RCC 7860 (cell line): ENCODE data around the gene NSRP1.
A peak's percentile ranks its signal among the peaks of the same experiment; 100 is the strongest.
"Not testable (repeated sequence)": the region's sequence is repeated elsewhere in the genome, so short reads cannot be mapped to it uniquely, and the experiment has no call there.

ENCODE experiments used
- DNase-seq: peaks from one replicate; pipeline ENCODE4 v3.0.0-alpha.2; 2015; ENCODE audit warnings: low spot score
- FAIRE-seq: peaks from 2 replicates; lab custom pipeline; 2012; peaks lifted over from hg19 to GRCh38; lab: Jason Lieb, UNC

NSRP1 gene

DNA sequence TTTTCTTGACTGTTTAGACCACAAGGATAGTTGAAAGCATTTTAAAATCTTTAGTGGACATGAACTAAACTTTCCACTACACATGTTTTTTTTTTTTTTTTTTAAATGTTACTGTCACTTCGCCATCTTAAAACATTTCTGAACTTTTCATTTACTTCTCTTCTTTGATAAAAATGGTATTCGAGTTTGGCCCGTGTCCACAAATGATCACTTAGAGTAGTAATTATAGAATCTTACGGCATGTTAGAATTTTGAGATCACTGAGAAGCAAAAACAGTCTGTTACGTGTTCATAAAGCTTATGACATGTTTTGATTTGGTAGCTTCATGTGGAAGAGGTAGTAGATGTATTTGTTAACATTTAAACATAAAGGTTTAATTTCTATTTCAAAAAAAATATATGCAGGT lies 1.1 kb downstream of the NSRP1 start:
- DNase-seq (no peak), FAIRE-seq (no peak)

DNA sequence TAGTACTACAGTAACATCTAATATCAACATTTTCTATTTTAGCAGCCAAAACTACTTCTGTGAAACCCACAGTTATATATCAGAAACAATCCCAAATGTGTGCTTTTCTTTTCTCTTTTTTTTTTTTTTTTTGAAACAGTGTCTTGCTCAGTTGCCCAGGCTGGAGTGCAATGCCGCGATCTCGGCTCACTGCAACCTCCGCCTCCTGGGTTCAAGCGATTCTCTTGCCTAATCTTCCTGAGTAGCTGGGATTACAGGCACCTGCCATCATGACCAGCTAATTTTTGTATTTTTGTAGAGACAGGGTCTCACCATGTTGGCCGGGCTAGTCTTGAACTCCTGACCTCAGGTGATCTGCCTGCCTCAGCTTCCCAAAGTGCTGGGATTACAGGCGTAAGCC lies 2.0 kb downstream of the NSRP1 start:
- not testable (repeated sequence) for FAIRE-seq, DNase-seq

DNA sequence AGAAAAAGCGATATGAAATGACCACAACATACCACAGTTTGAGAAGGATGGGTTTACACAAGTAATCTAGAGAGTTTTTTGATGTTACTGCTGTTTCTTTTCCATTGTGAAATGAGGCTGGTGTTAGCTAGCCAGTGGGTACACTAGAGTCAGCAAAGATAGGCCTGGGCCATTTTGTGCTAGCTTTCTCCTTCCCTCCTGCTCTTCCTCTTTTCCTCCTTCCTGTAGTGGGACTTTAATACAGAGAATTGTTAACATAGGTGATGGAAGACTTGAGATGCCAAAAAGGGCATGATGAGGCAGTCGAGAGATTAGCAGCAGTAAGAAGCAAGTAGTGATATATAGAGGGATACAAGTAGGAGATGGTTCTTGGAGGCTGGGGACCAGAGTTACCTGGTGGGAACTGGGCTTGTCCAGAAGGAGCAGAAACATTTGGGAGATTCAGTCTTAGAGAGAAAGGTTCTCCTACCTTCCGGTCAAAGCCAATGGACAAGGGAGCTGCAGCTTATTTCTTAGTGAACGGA lies 7.7 kb downstream of the NSRP1 start:
- DNase-seq (no peak), FAIRE-seq (no peak)

DNA sequence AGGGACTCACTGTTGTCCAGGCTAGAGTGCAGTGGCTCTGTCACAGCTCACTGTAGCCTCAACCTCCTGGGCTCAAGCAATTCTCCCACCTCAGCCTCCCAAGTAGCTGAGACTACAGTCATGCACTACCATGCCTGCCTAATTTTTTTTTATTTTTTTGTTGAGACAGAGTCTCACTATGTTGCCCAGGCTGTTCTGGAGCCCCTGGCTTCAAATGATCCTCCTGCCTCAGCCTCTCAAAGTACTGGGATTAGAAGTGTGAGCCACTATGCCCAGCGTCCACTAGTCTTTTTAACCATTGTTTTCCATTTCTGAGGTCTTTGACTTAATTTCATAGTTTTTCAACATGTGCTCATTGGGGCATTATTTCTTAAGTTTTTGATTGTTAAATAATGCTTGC lies 13.5 kb downstream of the NSRP1 start:
- FAIRE-seq, result no peak
- no peak for DNase-seq

DNA sequence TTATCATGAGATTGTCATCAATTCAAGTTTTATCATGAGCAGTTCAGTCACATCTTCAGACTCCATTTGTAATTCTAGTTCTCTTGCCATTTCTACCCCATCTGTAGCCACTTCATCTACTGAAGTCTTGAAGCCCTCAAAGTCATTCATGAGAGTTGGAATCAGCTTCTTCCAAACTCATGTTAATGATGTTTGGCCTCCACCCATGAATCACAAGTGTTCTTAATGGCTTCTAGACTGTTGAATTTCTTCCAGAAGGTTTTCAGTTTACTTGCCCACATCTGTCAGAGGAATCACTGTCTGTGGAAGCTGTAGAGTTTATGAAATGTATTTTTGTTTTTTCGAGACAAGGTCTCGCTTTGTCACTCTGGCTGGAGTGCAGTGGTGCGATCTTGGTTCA lies 16.0 kb downstream of the NSRP1 start:
- FAIRE-seq, result no peak
- no peak for DNase-seq

DNA sequence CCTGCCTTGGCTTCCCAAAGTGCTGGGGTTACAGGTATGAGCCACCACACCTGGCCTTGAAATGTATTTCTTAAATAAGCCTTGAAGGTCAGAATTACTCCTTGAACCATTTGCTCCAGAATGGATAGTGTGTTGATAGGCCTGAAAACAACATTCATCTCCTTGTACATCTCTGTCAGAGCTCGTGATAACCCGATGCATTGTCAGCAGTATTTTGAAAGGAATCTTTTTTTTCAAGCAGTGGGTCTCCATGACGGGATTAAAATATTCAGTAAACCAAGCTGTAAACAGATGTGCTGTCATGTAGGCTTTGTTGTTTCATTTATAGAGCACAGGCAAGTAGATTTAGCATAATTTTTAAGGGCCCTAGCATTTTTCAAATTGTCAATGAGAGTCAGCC lies 16.6 kb downstream of the NSRP1 start:
- FAIRE-seq (no peak), DNase-seq (no peak)

DNA sequence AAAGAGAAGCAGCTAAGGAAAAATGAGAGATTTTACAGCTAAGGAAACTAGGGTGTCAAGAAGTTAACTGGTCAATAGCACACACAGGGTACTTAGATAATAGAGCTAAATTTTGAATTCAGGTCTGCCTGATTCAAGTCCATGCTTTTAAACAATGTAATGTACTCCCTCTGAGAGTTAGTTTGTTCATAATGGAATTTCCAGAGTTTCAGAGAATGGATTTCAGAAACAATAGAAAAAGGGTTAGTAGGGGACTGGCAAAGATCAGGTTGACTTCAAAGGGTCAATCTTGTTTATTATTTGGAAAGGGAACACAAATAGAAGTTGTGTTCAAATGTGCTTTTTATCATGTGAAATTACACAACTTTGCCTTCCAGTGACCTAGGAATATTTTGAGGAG lies 17.9 kb downstream of the NSRP1 start:
- no peak for FAIRE-seq
- no peak for DNase-seq

DNA sequence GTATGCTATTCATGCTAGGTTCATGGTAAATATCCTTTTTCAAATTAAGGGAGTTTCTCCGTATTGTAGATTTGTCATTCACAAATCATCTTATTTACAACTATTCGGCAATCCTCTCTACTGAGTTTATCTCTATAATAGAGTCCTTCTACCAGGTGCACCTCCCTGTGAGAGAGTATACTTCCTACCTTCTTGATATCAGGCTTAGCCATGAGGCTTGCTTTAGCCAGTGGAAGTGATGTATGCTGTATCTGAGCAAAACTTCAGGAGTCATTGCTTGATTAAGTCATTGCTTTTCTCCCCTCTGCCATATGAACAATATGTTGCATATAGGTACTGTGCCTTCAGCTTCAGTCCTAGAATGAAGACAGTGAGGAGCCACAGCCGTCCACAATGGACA lies 20.5 kb downstream of the NSRP1 start:
- FAIRE-seq, result no peak
- DNase-seq, result no peak

DNA sequence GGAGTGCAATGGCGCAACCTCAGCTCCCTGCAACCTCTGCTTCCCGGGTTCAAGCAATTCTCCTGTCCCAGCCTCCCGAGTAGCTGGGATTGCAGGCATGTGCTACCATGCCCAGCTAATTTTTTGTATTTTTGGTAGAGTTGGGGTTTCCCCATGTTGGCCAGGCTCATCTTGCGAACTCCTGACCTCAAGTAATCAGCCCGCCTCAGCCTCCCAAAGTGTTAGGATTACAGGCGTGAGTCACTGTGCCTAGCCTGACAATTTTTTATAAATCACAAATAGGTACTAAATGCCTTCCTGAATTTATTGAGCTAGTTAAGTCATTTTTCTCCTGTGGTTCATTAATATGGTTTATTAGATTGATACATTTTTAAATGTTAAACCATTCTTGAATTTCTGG lies 31.2 kb downstream of the NSRP1 start:
- peak; percentile 71 for FAIRE-seq
- DNase-seq, result not testable (repeated sequence)

DNA sequence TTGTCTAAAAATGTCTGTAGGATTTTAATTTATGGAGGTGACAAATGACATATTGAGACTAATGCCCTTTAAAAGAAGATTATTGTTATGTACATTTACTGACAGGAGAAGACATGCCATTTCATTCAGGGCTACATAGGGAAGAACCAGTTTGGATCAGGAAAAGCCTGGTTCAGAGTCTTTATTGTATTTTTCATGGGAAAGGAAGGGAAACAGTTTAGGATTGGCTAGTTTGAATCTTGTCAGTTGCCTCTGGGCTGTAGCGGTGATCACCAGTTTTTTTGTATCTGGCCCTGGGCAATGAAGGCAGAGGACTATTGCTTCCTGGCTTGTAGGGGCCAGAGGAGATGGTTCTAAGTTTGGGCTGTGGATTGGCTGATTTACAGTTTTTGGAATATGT lies 31.8 kb downstream of the NSRP1 start:
- no peak for DNase-seq
- no peak for FAIRE-seq

DNA sequence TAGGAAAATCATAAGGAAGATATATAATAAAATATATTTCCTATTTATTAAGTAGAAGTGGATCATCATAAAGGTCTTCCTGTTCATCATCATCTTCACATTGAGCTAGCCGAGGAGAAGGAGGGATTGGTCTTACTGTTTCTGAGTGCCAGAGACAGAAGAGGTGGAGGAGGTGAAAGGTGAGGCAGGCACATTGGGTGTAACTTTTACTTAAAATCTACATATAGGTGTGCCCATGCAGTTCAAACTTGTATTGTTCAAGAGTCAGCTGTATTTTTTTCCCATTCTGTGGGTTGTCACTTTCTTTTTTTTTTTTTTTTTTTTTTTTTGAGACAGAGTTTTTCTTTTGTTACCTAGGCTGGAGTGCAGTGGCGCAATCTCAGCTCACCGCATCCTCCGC lies 34.9 kb downstream of the NSRP1 start:
- FAIRE-seq, result no peak

DNA sequence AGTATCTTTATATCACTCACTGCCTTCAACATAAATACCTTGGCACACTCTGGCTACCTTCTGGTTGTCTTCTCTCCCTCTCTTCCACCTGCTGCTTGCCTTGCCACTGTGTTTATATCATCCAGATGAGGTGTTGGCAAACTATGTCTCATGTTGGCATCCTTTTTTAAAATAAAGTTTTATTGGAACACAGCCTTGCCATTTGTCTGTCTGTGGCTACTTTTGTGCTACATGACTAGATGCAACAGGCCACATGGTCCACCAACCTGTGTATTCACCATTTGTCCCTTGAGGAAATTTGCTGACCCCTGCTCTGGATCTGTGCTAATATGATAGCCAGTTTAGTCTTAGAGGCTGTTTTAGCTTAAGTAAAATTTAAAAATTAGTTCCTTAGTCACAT lies 36.8 kb downstream of the NSRP1 start:
- FAIRE-seq (no peak), DNase-seq (no peak)

More for the DNA sequence above, 34.9 kb downstream of the NSRP1 start:
- no peak for DNase-seq

DNA sequence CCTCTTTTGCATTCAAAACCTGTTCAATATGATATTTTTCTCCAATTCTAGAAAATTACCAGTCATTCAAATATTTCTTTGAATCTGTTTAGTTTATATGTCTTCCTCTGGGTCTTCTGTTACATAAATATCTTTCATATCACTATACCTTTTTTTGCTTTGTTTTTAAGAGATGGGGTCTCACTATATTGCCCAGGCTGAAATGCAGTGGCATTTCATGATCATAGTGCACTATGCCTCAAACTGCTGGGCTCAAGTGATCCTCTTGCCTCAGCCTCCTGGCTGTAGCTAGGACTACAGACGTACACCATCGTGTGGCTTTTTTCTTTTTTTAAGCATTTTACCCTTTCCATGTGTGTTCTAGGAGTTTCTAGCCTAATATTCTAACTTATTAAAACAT lies 38.8 kb downstream of the NSRP1 start:
- DNase-seq, result no peak
- no peak for FAIRE-seq

DNA sequence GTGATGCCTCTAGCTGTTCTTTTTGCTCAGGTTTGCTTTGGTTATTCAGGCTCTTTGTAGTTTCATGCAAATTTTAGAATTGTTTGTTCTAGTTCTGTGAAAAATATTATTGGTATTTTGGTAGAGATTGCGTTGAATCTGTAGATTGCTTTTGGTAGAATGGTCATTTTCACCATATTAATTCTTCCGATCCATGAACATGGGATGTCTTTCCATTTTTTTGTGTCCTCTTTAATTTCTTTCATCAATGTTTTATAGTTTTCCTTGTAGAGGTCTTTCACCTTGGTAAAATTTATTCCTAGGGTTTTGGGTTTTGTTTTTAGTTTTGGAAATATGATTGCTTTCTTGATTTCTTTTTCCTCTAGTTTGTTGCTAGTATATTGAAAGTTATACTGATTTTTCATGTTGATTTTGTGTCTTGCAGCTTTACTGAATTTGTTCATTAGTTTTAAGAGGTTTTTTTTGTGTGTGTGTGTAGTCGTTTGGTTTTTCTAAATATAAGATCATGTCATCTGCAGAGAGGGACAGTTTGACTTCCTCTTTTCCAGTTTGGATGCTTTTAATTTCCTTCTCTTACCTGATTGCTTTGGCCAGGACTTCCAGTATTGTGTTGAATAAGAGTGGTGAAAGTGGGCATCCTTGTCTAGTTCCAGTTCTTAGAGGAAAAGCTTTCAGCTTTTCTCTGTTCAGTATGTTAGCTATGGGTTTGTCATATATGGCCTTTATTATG lies 42.4 kb downstream of the NSRP1 start:
- DNase-seq (no peak), FAIRE-seq (no peak)

DNA sequence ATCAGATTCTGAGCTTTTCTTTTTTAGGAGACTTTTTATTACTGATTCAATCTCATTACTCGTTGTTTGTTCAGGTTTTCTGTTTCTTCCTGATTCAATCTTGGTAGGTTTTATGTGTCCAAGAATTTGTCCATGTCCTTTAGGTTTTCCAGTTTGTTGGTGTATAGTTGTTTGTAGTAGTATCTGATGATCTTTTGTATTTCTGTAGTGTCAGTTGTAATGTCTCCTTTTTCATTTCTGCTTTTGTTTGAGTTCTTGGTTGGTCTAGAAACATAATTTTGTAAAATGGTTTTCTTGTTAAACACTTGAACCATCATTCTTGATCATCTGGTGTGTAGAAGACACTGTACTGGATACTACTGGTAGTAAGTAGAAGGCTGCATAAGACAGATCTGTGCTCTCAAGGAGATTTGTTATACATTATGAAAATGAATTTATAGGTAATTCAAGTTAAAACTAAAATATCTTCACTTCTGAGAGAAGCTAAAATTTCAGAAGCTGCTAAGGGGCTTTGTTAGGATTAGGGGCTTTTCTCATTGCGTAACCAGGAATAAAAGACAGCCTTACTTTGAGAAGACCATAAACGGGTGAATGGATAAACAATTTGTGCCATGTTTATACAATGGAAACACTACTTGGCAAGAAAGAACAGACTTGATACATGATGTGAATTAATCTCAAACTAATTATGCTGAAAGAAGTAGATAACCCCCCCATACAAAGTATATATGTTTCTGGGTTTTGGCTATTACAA lies 44.0 kb downstream of the NSRP1 start:
- no peak for DNase-seq
- no peak for FAIRE-seq

DNA sequence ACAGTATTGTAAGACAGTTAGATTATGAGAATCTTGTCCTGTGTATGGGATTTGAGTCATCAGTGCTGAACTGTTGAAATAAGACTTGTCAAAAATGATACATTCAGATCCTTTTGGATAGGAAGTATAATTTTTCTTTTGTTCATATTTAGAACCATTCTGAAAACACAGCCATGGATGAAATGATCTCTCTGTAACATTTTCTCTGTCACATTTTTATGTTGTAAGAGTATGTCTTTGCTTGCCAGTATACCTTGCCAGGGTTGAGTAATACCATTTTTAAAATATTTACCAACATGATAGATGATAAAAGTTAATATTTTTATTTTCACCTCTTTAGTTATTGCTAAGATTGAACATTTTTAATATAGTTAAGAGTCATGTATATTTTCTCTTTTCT lies 45.0 kb downstream of the NSRP1 start:
- no peak for DNase-seq
- no peak for FAIRE-seq

DNA sequence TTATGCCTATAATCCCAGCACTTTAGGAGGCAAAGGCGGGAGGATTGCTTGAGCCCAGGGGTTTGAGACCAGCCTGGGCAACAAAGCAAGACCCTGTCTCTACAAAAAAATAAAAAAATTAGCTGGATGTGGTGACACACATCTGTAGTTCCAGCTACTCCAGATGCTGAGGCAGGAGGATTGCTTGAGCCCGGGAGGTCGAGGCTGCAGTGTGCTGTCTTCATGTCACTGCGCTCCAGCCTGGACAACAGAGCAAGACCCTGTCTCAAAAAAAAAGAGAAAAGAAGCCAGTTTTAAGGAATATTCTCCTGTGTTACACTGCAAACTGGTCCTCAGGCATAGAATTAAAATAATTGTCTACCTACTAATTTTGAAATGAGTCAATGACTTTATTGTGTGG lies 47.9 kb downstream of the NSRP1 start:
- FAIRE-seq (no peak), DNase-seq (no peak)

DNA sequence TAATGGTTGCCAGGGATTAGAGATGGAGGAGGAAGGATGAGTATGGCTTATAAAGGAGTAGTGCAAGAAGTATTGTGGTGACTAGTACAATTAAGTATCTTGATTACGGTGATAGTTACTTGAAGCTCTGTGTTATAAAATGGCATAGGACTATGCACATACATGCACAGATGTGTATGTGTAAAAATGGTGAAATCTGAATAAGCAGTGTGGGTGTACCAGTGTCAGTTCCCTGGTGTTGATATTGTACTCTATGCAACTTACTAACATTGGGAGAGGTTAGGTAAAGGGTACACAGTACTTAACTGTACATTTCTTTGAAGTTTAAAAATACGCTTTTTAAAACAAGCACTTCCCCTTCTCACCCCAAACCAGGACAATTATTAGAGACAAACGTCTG lies 48.5 kb downstream of the NSRP1 start:
- no peak for DNase-seq
- no peak for FAIRE-seq

DNA sequence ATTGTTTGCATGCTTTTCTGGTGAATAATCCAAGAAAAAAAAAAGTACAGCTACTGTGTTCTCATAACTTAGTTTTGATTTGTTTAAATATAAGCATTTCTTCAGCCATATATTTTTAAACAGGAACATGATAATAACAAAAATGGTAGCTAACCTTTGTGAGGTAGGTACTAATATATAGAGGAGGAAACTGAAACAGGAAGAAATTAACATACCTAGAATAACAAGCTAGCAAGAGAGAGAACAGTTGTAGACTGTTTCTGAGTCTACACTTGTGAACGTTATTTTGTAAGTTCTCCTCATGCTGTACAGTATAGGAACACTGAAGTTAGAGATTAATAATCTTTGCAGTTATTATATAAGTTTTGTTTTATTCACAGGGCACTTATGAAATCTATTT lies 49.3 kb downstream of the NSRP1 start:
- no peak for DNase-seq
- FAIRE-seq, result no peak

DNA sequence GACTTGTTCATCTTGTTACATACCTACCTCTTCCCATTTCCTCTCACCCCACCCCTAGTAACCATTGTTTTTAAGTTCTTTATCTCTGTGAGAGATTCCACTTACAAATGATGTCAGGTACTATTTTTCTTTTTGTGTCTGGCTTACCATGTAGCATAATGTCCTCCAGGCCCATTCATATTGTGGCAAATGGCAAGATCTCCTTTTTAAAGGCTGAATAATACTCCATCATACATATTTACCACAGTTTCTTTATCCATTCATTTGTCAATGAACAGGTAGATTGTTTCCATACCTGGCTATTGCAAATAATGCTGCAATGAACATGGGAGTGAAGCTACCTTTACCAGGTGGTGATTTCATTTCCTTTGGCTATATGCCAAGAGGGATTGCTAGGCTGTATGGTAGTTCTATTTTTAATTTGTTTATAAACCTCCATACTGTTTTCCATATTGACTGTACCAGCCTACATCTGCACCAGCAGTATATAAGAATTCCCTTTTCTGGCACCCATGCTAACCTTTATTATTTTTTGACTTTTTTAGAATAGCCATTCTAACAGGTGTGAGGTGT lies 53.9 kb downstream of the NSRP1 start:
- FAIRE-seq (no peak), DNase-seq (no peak)

DNA sequence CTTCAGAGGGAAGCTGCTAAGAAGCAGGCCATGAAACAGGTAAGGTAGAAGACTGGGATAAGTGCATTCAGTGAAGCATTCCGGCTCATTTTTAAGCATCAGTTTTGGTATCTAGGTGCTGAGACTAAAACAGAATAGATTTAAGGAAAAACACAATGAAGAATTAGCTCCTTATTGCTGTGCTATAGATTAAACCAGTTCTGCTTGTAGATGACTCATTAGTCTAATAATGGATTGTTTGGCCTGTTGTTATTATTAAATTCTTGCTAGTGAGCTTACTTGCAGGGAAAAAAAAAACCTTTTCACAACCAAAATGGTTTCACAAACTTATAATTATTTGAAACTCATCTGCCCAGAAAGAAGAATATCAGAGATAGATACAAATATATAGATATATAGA lies 55.9 kb downstream of the NSRP1 start:
- DNase-seq (no peak), FAIRE-seq (no peak)

DNA sequence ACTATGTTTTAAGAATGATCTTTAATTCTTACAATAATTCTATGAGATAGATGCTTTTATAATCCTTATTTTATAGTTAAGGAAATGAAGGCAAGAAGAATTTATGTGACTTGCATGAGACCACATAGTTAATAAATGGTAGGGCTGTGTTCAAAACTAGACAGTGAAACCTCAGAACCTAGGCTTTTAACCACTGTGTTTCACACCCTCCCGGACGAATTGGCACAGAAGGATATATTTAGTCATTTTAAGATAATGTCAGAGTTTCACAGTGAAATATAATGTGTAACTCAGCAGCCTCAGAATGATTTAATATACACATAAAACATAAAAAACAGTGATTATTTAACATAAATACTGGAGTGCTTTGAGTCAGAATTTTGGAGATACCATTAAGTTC lies 57.0 kb downstream of the NSRP1 start:
- peak; percentile 98 for FAIRE-seq
- DNase-seq, result peak; percentile 49
